ENCODE results near the gene ZNF214.
"Not testable (repeated sequence)": the region's sequence is repeated elsewhere in the genome, so short reads cannot be mapped to it uniquely, and the experiment has no call there.

Gene ZNF214

GRCh38 chr11:6962673-6963072 is 57.5 kb downstream of the ZNF214 start:
- TF ChIP-seq POLR2AphosphoS5 (IDR thresholded peaks at IDR 0.05; ENCODE audit: borderline replicate concordance, low read depth, low read length) (no peak), EZH2 (IDR thresholded peaks at IDR 0.05) (no peak), FOXP2 (optimal IDR thresholded peaks at IDR 0.05; ENCODE audit: control extremely low read depth, extremely low read length, insufficient read depth) (no peak)
- Histone ChIP-seq H3K36me3 (ENCODE audit: insufficient read depth, low read length) (no peaks in the 10 kb centered on the region), H3K4me3 (no peak overlapping the region), H3K27ac (no peak overlapping the region), H3K9ac (ENCODE audit: insufficient read length) (no peak overlapping the region), H3K9me3 (ENCODE audit: low read depth, low read length) (no peaks in the 10 kb centered on the region)
- DNase-seq (ENCODE audit: low read depth, low spot score) = no peak

DNA sequence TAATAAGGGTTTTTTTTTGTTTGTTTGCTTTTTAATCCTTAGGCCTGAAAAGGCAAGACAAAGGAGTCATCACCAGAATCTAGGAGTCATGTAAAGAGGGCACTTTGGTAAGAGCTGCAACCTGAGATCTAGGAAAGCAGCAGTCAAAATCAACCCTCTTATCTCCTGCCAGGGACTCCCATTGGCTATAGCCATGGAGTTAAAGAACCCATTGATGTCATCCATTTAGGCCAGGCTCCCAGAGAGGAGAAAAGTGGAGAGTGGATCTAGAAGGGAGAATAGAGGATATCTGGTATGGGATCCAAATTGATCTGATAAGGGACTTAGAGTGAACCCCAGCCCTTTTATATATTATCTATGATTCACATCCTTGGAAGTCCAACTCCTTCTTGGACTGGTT is 58.0 kb downstream of the ZNF214 start:
- H3K27ac ChIP-seq = no peak overlapping the region
- no peak overlapping the region for H3K9ac ChIP-seq (ENCODE audit: insufficient read length)
- no peak overlapping the region for H3K4me3 ChIP-seq
- no peaks in the 10 kb centered on the region for H3K9me3 ChIP-seq (ENCODE audit: low read depth, low read length)
- H3K36me3 ChIP-seq (ENCODE audit: insufficient read depth, low read length) = no peaks in the 10 kb centered on the region
- no peak for DNase-seq (ENCODE audit: low read depth, low spot score)
- no peak for TF ChIP-seq EZH2 (IDR thresholded peaks at IDR 0.05)
- no peak for TF ChIP-seq FOXP2 (optimal IDR thresholded peaks at IDR 0.05; ENCODE audit: control extremely low read depth, extremely low read length, insufficient read depth)
- no peak for TF ChIP-seq POLR2AphosphoS5 (IDR thresholded peaks at IDR 0.05; ENCODE audit: borderline replicate concordance, low read depth, low read length)

DNA sequence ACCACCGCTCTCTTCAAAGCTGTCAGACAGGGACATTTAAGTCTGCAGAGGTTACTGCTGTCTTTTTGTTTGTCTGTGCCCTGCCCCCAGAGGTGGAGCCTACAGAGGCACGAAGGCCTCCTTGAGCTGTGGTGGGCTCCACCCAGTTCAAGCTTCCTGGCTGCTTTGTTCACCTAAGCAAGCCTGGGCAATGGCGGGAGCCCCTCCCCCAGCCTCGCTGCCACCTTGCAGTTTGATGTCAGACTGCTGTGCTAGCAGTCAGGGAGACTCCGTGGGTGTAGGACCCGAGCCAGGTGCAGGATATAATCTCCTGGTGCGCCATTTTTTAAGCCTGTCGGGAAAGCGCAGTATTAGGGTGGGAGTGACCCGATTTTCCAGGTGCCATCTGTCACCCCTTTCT is 65.9 kb downstream of the ZNF214 start:
- not testable (repeated sequence) for H3K9ac ChIP-seq (ENCODE audit: insufficient read length); DNase-seq (ENCODE audit: low read depth, low spot score); H3K36me3 ChIP-seq (ENCODE audit: insufficient read depth, low read length); H3K27ac ChIP-seq; H3K4me3 ChIP-seq; H3K9me3 ChIP-seq (ENCODE audit: low read depth, low read length)
